Ureter (tissue), 1 donor: ENCODE results near the gene HRG. TPM values are rescaled to one million over a fixed set of nuclear protein-coding genes. Genes with fewer than 3 reads are reported as not detected.

Experiments used
- total RNA-seq: library from RNA; stranded (reverse); gene quantifications from one replicate; pipeline ENCODE4 v1.2.4, GENCODE V29; 2023
- donor health status: DM: yes; HTN: yes; CAD: no.

Gene HRG
- total RNA-seq, 1 donor from 2014 or later: not detected

Other genes starting within 250 kb of the HRG start
- 3.4 TPM for gene CRYGS, start 121.6 kb upstream of the HRG start, total RNA-seq
- 12.0 TPM for gene TBCCD1, start 98.7 kb upstream of the HRG start, total RNA-seq
- 30.0 TPM for gene DNAJB11, start 95.3 kb upstream of the HRG start, total RNA-seq
- not detected for gene AHSG, start 53.0 kb upstream of the HRG start, total RNA-seq
- not detected for gene FETUB, start 25.6 kb upstream of the HRG start, total RNA-seq
- gene KNG1, start 51.3 kb downstream of the HRG start, total RNA-seq: not detected
- 343 TPM for gene EIF4A2, start 117.6 kb downstream of the HRG start, total RNA-seq
- 9.8 TPM for gene RFC4, start 140.5 kb downstream of the HRG start, total RNA-seq
- 0.60 TPM for gene ADIPOQ, start 176.7 kb downstream of the HRG start, total RNA-seq